Measurements from ENCODE around the gene HYCC1.
"Not testable (repeated sequence)": the region's sequence is repeated elsewhere in the genome, so short reads cannot be mapped to it uniquely, and the experiment has no call there.

HYCC1 gene

GRCh38 chr7:22983257-22983855 is 30.6 kb downstream of the HYCC1 start:
- no peak for DNase-seq (ENCODE audit: low read depth)

DNA sequence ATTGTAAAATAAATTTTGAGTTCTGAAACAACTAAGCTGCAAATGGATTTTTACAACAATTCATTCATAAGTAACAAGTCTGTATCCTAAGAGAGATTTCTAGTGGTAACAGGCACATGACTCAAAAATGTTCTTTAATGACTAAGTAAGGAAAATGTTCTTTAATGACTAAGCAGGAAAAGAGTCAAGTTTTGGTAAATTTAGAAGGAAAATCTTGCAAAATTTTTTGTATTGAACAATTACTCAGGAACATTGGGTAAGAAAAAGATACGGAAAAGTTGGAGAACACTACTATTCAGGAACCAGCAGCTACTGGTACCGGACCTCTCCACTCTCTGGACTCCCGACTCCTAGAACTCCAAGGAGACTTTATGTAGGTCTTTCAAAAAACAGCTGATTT is 33.5 kb downstream of the HYCC1 start:
- peak; percentile 83 for DNase-seq (ENCODE audit: low read depth)

GRCh38 chr7:22979861-22980260 is 34.1 kb downstream of the HYCC1 start:
- DNase-seq (ENCODE audit: low read depth) = no peak

DNA sequence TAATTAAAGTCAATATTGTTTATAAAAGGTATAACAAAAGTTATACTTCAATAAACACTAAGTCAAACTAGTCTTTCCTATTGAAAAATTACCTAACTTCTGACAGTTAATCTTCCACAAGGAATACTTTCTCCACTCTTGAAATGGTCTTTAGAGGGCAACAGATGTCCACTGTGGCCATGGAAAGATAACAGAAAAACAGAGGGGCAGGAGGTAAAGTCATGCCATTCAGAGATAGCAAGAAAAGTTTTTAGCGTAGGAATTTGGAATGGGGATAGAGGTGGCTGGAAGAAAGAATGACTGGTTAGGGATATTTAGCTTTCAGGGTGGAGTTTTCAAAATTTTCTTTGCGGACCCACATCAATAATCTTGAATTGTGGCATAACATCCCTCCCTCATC is 34.7 kb downstream of the HYCC1 start:
- no peak for DNase-seq (ENCODE audit: low read depth)

DNA sequence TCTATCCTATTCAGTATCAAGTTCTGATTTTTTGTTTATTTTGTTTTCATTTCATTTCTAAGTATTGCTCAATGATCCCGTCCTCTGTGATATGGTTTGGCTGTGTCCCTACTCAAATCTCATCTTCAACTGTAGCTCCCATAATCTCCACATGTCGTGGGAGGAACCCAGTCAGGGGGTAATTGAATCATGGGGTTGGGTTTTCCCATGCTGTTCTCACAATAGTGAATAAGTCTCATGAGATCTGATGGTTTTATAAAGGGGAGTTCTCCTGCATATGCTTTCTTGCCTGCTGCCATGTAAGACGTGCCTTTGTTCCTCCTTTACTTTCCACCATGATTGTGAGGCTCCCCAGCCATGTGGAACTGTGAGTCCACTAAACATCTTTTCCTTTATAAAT is 39.3 kb downstream of the HYCC1 start:
- not testable (repeated sequence) for DNase-seq (ENCODE audit: low read depth)

DNA sequence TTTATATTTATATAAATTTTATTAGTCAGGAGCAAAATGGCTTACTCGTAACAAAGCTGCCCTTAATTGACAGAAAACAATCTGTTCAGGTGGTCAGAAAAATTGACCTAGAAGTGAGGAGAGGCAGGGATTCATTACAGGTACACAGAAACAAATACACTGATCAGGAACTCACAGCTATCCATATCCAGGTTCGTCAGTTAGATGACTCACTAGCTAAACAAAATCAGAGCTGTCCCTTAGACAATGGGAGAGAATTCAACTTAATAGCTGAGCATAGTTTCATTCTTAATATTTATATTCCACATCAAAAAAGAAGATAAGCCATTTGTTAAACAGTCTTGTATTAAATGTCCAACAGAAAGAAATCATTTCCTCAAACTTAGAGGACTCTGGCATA is 41.7 kb downstream of the HYCC1 start:
- DNase-seq (ENCODE audit: low read depth) = no peak

GRCh38 chr7:22969010-22969431 is 44.9 kb downstream of the HYCC1 start:
- no peak for DNase-seq (ENCODE audit: low read depth)
